DND-41 (cell line): ENCODE measurements around the gene FGFR3.

Source experiments
- ATAC-seq: fragments of 200-7000 bp; cut with Tn5 transposase; 3 replicates; pipeline ENCODE4 v1.9.1; 2021; ENCODE audit warnings: low read depth; ENCODE audit not compliant: insufficient read depth
- DNase-seq: peaks from one replicate; pipeline ENCODE4 v3.0.0-alpha.2; 2020
- H2AFZ ChIP-seq: 2 replicates; pipeline ENCODE4 v1.6.0; 2012; ENCODE audit warnings: low read depth, low read length
- H3K27ac ChIP-seq: 2 replicates; pipeline ENCODE4 v1.5.1; 2012; ENCODE audit warnings: low read length, inconsistent platforms
- H3K27me3 ChIP-seq: fragments of 200-600 bp; sonication (generic); 2 replicates; pipeline ENCODE4 v1.6.0; 2012; ENCODE audit warnings: low read length, mild to moderate bottlenecking, inconsistent platforms; ENCODE audit not compliant: insufficient read depth, poor library complexity
- H3K36me3 ChIP-seq: 2 replicates; pipeline ENCODE4 v1.5.1; 2012; ENCODE audit warnings: low read length, inconsistent platforms; ENCODE audit not compliant: insufficient read depth
- H3K4me1 ChIP-seq: 2 replicates; pipeline ENCODE4 v1.5.1; 2012; ENCODE audit warnings: mild to moderate bottlenecking, low read length; ENCODE audit not compliant: insufficient read depth
- H3K4me2 ChIP-seq: 2 replicates; pipeline ENCODE4 v1.6.0; 2012; ENCODE audit warnings: mild to moderate bottlenecking, moderate library complexity, low read length, inconsistent platforms; ENCODE audit not compliant: insufficient read depth
- H3K4me3 ChIP-seq, 2 experiments: fragments of 200-600 bp in 1 of 2; shearing (Covaris generic) in 1 of 2; 2 replicates each; pipeline ENCODE4 v1.5.1; 2012 to 2016; ENCODE audit warnings: inconsistent platforms in 2 of 2, low read length in 2 of 2, mild to moderate bottlenecking in 2 of 2, low read depth in 1 of 2, moderate library complexity in 1 of 2
- H3K79me2 ChIP-seq: 2 replicates; pipeline ENCODE4 v1.6.0; 2012; ENCODE audit warnings: low read length, inconsistent platforms; ENCODE audit not compliant: insufficient read depth
- H3K9ac ChIP-seq: 2 replicates; pipeline ENCODE4 v1.6.0; 2012; ENCODE audit warnings: low read depth, mild to moderate bottlenecking, inconsistent platforms, low read length, moderate library complexity
- H3K9me3 ChIP-seq: 2 replicates; pipeline ENCODE4 v1.5.1; 2012; ENCODE audit warnings: low read length, moderate library complexity, mild to moderate bottlenecking, inconsistent platforms; ENCODE audit not compliant: insufficient read depth, severe bottlenecking
- H4K20me1 ChIP-seq: 2 replicates; pipeline ENCODE4 v1.6.0; 2012; ENCODE audit warnings: low read length; ENCODE audit not compliant: insufficient read depth
- EZH2 ChIP-seq: IDR thresholded peaks from 3 replicates; pipeline ENCODE4 v1.6.1; 2012; ENCODE audit warnings: borderline replicate concordance, low read depth, mild to moderate bottlenecking, moderate library complexity, low read length, inconsistent platforms; ENCODE audit not compliant: severe bottlenecking
- TF ChIP-seq, protein P1 (sequence below): IDR thresholded peaks from 2 replicates; pipeline ENCODE4 v1.5.1; 2012; ENCODE audit warnings: borderline replicate concordance, low read length, moderate library complexity, mild to moderate bottlenecking; ENCODE audit not compliant: poor library complexity, severe bottlenecking; ENCODE audit errors: extremely low read depth

Gene FGFR3

GRCh38 chr4:1806596-1807331, 13.7 kb downstream of the FGFR3 start:
- H3K9ac ChIP-seq: no peak overlapping the region
- no peaks in the 10 kb centered on the region for H3K4me1 ChIP-seq
- no peaks in the 10 kb centered on the region for H3K79me2 ChIP-seq
- no peak overlapping the region for H3K4me2 ChIP-seq
- peaks cover 17% of the 10 kb centered on the region for H4K20me1 ChIP-seq
- H3K9me3 ChIP-seq: no peaks in the 10 kb centered on the region
- no peak overlapping the region for H3K4me3 ChIP-seq
- H2AFZ ChIP-seq: no peak overlapping the region
- no peaks in the 10 kb centered on the region for H3K27me3 ChIP-seq
- ATAC-seq (no peak), DNase-seq (no peak)
- no peak for TF ChIP-seq EZH2
- TF ChIP-seq, protein P1, sequence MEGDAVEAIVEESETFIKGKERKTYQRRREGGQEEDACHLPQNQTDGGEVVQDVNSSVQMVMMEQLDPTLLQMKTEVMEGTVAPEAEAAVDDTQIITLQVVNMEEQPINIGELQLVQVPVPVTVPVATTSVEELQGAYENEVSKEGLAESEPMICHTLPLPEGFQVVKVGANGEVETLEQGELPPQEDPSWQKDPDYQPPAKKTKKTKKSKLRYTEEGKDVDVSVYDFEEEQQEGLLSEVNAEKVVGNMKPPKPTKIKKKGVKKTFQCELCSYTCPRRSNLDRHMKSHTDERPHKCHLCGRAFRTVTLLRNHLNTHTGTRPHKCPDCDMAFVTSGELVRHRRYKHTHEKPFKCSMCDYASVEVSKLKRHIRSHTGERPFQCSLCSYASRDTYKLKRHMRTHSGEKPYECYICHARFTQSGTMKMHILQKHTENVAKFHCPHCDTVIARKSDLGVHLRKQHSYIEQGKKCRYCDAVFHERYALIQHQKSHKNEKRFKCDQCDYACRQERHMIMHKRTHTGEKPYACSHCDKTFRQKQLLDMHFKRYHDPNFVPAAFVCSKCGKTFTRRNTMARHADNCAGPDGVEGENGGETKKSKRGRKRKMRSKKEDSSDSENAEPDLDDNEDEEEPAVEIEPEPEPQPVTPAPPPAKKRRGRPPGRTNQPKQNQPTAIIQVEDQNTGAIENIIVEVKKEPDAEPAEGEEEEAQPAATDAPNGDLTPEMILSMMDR: no peak
- peaks cover 13% of the 10 kb centered on the region for H3K36me3 ChIP-seq
- H3K27ac ChIP-seq: no peak overlapping the region

DNA sequence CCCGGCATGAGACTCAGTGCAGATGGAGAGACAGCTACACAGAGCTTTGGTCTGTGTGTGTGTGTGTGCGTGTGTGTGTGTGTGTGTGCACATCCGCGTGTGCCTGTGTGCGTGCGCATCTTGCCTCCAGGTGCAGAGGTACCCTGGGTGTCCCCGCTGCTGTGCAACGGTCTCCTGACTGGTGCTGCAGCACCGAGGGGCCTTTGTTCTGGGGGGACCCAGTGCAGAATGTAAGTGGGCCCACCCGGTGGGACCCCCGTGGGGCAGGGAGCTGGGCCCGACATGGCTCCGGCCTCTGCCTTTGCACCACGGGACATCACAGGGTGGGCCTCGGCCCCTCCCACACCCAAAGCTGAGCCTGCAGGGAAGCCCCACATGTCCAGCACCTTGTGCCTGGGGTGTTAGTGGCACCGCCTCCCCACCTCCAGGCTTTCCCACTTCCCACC, 14.3 kb downstream of the FGFR3 start:
- Histone ChIP-seq H4K20me1 (peaks cover 17% of the 10 kb centered on the region), H3K27ac (no peak overlapping the region), H3K79me2 (no peaks in the 10 kb centered on the region), H3K4me2 (no peak overlapping the region), H3K9ac (no peak overlapping the region), H3K4me1 (no peaks in the 10 kb centered on the region), H3K9me3 (no peaks in the 10 kb centered on the region), H3K36me3 (peaks cover 13% of the 10 kb centered on the region), H2AFZ (no peak overlapping the region), H3K27me3 (no peaks in the 10 kb centered on the region), H3K4me3 (no peak overlapping the region)
- ATAC-seq: no peak
- TF ChIP-seq, protein P1: no peak
- TF ChIP-seq EZH2: no peak
- peak; percentile 30 for DNase-seq

GRCh38 chr4:1808396-1808795, 15.3 kb downstream of the FGFR3 start:
- no peak for ATAC-seq
- no peak for DNase-seq

More at GRCh38 chr4:1808396-1808795, 15.3 kb downstream of the FGFR3 start:
- TF ChIP-seq EZH2: no peak
- TF ChIP-seq, protein P1: no peak
- no peak overlapping the region for H2AFZ ChIP-seq
- no peak overlapping the region for H3K9ac ChIP-seq
- no peak overlapping the region for H3K4me3 ChIP-seq
- peaks cover 20% of the 10 kb centered on the region for H4K20me1 ChIP-seq
- no peak overlapping the region for H3K27ac ChIP-seq
- H3K27me3 ChIP-seq: no peaks in the 10 kb centered on the region
- H3K36me3 ChIP-seq: peaks cover 22% of the 10 kb centered on the region
- H3K4me1 ChIP-seq: no peaks in the 10 kb centered on the region
- H3K9me3 ChIP-seq: no peaks in the 10 kb centered on the region
- no peak overlapping the region for H3K4me2 ChIP-seq
- no peaks in the 10 kb centered on the region for H3K79me2 ChIP-seq
